Hepatocyte (in vitro differentiated cells): ENCODE results near the gene GPC3. TPM values are rescaled to one million over a fixed set of nuclear protein-coding genes. Genes with fewer than 3 reads are reported as not detected.
A peak's percentile ranks its signal among the peaks of the same experiment; 100 is the strongest.

ENCODE experiments used
- DNase-seq: peaks from one replicate; pipeline ENCODE4 v3.0.0-alpha.2; 2016; ENCODE audit warnings: low spot score
- H2AFZ ChIP-seq: fragments of 200-600 bp; sonication (generic); 2 replicates; pipeline ENCODE4 v1.6.0; 2016; ENCODE audit warnings: antibody characterized with exemption, mild to moderate bottlenecking
- H3K27ac ChIP-seq: fragments of 200-600 bp; sonication (generic); 2 replicates; pipeline ENCODE4 v1.5.1; 2016; ENCODE audit warnings: mild to moderate bottlenecking
- H3K27me3 ChIP-seq: fragments of 200-600 bp; sonication (generic); 2 replicates; pipeline ENCODE4 v1.6.1; 2016
- H3K36me3 ChIP-seq: fragments of 200-600 bp; sonication (generic); replicated peaks from 2 replicates; pipeline ENCODE4 v1.5.1; 2016; ENCODE audit warnings: low read depth; ENCODE audit not compliant: insufficient read depth
- H3K4me1 ChIP-seq: fragments of 200-600 bp; sonication (generic); 2 replicates; pipeline ENCODE4 v1.5.1; 2016; ENCODE audit warnings: mild to moderate bottlenecking, moderate library complexity; ENCODE audit not compliant: insufficient read depth
- H3K4me2 ChIP-seq: fragments of 200-600 bp; sonication (generic); 2 replicates; pipeline ENCODE4 v1.6.0; 2016
- H3K4me3 ChIP-seq: fragments of 200-600 bp; sonication (generic); 2 replicates; pipeline ENCODE4 v1.5.1; 2016; ENCODE audit warnings: mild to moderate bottlenecking
- H3K79me2 ChIP-seq: fragments of 200-600 bp; sonication (generic); 2 replicates; pipeline ENCODE4 v1.6.0; 2017; ENCODE audit warnings: mild to moderate bottlenecking
- H3K9me2 ChIP-seq: fragments of 200-600 bp; sonication (generic); replicated peaks from 2 replicates; pipeline ENCODE4 v1.6.0; 2017; ENCODE audit warnings: mild to moderate bottlenecking; ENCODE audit not compliant: insufficient read depth
- H3K9me3 ChIP-seq: fragments of 200-600 bp; sonication (generic); 2 replicates; pipeline ENCODE4 v1.5.1; 2016; ENCODE audit warnings: low read depth, mild to moderate bottlenecking
- H4K20me1 ChIP-seq: fragments of 200-600 bp; sonication (generic); 2 replicates; pipeline ENCODE4 v1.6.0; 2016; ENCODE audit warnings: mild to moderate bottlenecking; ENCODE audit not compliant: insufficient read depth, poor library complexity, severe bottlenecking
- CTCF ChIP-seq: fragments of 200-600 bp; sonication (generic); IDR thresholded peaks from 2 replicates; pipeline ENCODE4 v1.5.1; 2016; ENCODE audit warnings: antibody characterized with exemption, mild to moderate bottlenecking; ENCODE audit not compliant: poor library complexity
- EZH2 ChIP-seq: fragments of 200-600 bp; sonication (generic); IDR thresholded peaks from 2 replicates; pipeline ENCODE4 v1.6.1; 2016; ENCODE audit warnings: antibody characterized with exemption, mild to moderate bottlenecking, borderline replicate concordance
- EZH2phosphoT487 ChIP-seq: fragments of 200-600 bp; sonication (generic); IDR thresholded peaks from one replicate; pipeline ENCODE4 v1.6.1; 2018; ENCODE audit warnings: antibody characterized with exemption, mild to moderate bottlenecking, low read depth, moderate library complexity; ENCODE audit not compliant: unreplicated experiment, severe bottlenecking
- WGBS: methylation state at CpG from one replicate; pipeline ENCODE4 v1.1.6; 2016; ENCODE audit warnings: low lambda C conversion rate; ENCODE audit errors: missing lambda C conversion rate; 5-methylcytosine and 5-hydroxymethylcytosine counted together
- polyA plus RNA-seq: library from polyadenylated mRNA; unstranded; fragments of >200 nt; fragmentation: Nextera tagmentation; extraction: Ambion mirVana; gene quantifications from 2 replicates; pipeline ENCODE4 v1.2.1, GENCODE V29; 2016
- total RNA-seq: library from RNA; depleted of rRNA; stranded (reverse); fragments of >200 nt; gene quantifications from 2 replicates; pipeline ENCODE4 v1.2.3, GENCODE V29; 2014

GPC3 gene
- total and polyA plus RNA-seq, 2 experiments from 2014 or later: 789 to 860 TPM

- 62% methylated on average over 5 of the region's 5 CpGs for WGBS
- TF ChIP-seq EZH2phosphoT487: no peak
- no peak for TF ChIP-seq EZH2
- peak; percentile 36 for TF ChIP-seq CTCF
Measured at GRCh38 chrX:133838761-133839676, 146.4 kb downstream of the GPC3 start.

DNA sequence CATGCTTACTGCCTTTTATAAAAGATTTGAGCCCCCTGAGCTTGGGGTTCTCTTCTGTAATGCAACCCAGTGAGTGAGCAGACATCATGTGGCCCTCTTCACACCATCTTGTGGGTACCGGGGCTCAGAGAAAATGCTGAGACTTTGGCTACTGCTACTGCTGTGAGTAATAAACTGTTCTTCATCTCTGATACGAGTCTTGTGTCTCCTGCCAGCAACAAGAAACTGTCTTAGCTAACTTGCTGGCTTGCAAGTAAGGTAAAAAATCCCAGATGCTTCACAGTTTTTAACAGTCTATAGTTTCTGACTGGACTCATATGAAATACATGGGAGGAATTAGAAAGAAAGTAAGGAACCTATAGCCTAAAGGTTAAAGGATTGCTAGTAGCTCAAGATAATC lies 148.3 kb downstream of the GPC3 start:
- no peaks in the 10 kb centered on the region for H3K27me3 ChIP-seq
- no peaks in the 10 kb centered on the region for H3K9me2 ChIP-seq
- no peak for DNase-seq
- H3K36me3 ChIP-seq: no peaks in the 10 kb centered on the region
- H3K4me2 ChIP-seq: no peak overlapping the region
- no peaks in the 10 kb centered on the region for H3K9me3 ChIP-seq
- H3K79me2 ChIP-seq: no peaks in the 10 kb centered on the region
- H2AFZ ChIP-seq: no peak overlapping the region
- TF ChIP-seq CTCF: no peak
- no peak for TF ChIP-seq EZH2phosphoT487
- no peak for TF ChIP-seq EZH2
- no peaks in the 10 kb centered on the region for H3K4me1 ChIP-seq
- no peak overlapping the region for H3K4me3 ChIP-seq
- no peaks in the 10 kb centered on the region for H4K20me1 ChIP-seq
- no peak overlapping the region for H3K27ac ChIP-seq
- WGBS: 55% methylated on average over 2 of the region's 2 CpGs

More at GRCh38 chrX:133838761-133839676, 146.4 kb downstream of the GPC3 start:
- H3K9me3 ChIP-seq: no peaks in the 10 kb centered on the region
- DNase-seq: peak; percentile 56
- H3K36me3 ChIP-seq: no peaks in the 10 kb centered on the region
- no peaks in the 10 kb centered on the region for H3K4me1 ChIP-seq
- H4K20me1 ChIP-seq: no peaks in the 10 kb centered on the region
- H3K4me2 ChIP-seq: no peak overlapping the region
- H3K4me3 ChIP-seq: no peak overlapping the region
- H3K27ac ChIP-seq: peak overlapping the region; percentile 28
- H3K9me2 ChIP-seq: no peaks in the 10 kb centered on the region
- H2AFZ ChIP-seq: no peak overlapping the region
- no peaks in the 10 kb centered on the region for H3K79me2 ChIP-seq
- H3K27me3 ChIP-seq: no peaks in the 10 kb centered on the region

DNA sequence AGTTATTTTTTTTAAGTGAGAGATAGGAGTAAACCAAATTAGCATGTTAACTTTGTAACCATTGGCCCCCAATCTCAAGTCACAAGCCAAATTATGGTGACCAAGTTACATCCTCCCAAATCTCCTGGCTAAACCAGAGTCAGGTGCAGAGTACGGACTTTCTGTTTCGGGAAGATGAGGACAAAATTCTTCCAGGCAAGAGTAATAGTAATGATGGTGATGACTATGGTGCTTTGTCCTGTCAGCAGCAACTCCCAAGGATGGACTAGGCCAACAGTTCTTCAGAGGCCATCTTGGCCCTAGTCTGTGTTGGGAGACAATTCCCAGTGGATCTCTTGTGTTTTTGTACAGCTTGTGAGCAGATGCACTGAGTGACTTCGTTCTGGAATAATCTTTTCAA lies 148.8 kb downstream of the GPC3 start:
- no peak for TF ChIP-seq CTCF
- TF ChIP-seq EZH2phosphoT487: no peak
- TF ChIP-seq EZH2: no peak
- no peaks in the 10 kb centered on the region for H3K4me1 ChIP-seq
- no peaks in the 10 kb centered on the region for H3K9me2 ChIP-seq
- H2AFZ ChIP-seq: no peak overlapping the region
- H3K27me3 ChIP-seq: no peaks in the 10 kb centered on the region
- H3K36me3 ChIP-seq: no peaks in the 10 kb centered on the region
- no peaks in the 10 kb centered on the region for H4K20me1 ChIP-seq
- WGBS: 72% methylated on average over 3 of the region's 3 CpGs
- no peak overlapping the region for H3K4me2 ChIP-seq
- H3K4me3 ChIP-seq: no peak overlapping the region
- DNase-seq: no peak
- no peaks in the 10 kb centered on the region for H3K9me3 ChIP-seq
- H3K79me2 ChIP-seq: no peaks in the 10 kb centered on the region
- H3K27ac ChIP-seq: no peak overlapping the region
